Activated CD4-positive, alpha-beta T cell treated with anti-CD3 and anti-CD28 coated beads, Interleukin-2, amount 50 U/mL, for 1 hour (primary cell): ENCODE results near the gene ZNF217.
A peak's percentile ranks its signal among the peaks of the same experiment; 100 is the strongest.
"Not testable (repeated sequence)": the region's sequence is repeated elsewhere in the genome, so short reads cannot be mapped to it uniquely, and the experiment has no call there.

Experiments
- DNase-seq: peaks from one replicate; pipeline ENCODE4 v3.0.0-alpha.2; 2020

The ZNF217 gene

DNA sequence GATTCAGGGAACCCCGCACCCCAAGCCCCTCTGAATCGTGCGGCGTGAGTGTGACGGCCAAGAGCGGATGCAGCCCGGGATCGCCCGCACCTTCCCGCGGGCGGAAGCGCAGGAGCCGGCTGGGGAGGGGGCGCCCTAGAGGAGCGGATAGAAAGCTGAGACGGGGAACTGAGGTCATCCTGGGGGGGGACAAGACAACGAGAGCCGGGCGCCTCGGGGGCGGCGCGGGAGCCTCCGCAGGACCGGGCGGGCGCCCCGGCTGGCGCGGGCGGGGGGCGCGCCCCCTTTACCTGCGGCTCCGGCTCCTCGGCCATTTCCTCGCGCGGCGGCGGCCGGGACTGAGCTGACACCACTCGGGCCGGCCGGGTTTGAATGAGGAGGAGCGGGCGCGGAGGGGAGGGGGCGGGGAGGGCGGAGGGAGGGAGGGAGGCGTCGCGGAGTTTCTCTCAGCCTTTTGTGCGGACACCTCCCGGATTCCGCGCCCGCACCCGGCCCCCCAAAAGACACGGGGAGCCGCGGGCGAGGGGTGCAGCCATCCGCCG, at the start of gene ZNF217:
Gene ZNF217 (minus strand): TSS at position 374 of the 542 bp plus-strand sequence. CDS start 11,013 bp downstream, outside the sequence.
- DNase-seq, result peak; percentile 58

DNA sequence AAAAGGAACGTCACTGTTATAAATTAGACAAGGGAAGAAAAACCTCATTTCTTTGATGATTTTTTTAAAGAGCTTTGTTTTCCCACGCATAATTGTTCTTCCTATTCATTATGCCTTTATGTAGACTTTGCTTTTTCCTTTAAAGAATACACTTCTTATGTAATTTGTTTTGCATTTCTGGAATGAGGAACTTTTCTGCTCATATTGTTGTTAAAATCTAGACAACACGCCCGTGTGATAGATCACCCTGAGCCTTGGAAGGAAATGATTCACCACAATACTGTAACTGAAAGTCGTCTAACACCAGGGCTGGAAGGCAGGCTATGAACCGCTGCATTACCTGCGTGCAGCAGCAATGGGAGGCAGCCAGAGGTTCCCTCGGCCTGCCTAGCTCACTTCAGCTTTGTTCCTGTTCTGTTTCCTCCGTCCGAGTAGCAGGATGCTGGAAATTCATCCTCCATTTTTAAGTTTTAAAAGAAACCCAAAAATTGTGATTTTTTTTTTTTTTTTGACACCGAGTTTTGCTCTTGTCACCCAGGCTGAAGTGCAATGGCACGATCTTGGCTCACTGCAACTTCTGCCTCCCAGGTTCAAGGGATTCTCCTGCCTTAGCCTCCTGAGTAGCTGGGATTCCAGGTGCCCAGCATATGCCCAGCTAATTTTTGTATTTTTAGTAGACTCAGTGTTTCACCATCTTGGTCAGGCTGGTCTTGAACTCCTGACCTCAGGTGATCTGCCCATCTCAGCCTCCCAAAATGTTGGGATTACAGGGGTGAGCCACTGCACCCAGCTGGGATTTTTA, 49.6 kb upstream of the ZNF217 start:
- peak; percentile 66 for DNase-seq

DNA sequence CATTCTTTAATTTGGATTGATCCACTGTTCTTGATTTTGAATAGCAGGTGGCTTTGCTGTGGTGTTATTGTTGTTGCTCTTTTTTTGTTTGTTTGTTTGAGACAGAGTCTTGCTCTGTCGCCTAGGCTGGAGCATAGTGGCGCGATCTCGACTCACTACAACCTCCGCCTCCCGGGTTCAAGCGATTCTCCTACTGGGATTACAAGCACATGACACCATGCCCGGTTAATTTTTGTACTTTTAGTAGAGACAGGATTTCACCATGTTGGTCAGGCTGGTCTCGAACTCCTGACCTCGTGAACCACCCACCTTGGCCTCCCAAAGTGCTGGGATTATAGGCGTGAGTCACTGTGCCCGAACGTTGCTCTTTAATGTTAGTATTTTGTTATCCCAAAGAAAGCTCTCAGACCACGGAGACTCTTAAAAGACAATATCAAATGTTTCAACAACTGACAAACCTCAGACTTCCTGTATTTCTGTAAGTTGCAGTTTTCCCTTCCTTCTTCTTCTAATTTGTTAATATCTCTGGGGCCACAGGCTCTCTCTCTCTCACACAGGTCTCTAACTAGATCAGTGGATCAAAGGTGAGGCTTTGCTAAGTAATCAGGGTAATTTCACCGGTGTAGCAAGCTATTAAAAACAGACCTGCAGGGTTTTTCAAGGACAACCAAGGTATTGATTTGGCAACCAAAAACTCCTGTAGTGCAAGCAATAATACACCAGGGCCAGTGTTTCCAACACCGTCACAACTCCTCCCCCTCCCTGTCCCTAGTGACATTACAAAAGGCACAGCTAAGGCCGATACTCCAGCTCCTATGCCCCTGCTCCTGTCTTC, 48.8 kb upstream of the ZNF217 start:
- DNase-seq, result peak; percentile 47

DNA sequence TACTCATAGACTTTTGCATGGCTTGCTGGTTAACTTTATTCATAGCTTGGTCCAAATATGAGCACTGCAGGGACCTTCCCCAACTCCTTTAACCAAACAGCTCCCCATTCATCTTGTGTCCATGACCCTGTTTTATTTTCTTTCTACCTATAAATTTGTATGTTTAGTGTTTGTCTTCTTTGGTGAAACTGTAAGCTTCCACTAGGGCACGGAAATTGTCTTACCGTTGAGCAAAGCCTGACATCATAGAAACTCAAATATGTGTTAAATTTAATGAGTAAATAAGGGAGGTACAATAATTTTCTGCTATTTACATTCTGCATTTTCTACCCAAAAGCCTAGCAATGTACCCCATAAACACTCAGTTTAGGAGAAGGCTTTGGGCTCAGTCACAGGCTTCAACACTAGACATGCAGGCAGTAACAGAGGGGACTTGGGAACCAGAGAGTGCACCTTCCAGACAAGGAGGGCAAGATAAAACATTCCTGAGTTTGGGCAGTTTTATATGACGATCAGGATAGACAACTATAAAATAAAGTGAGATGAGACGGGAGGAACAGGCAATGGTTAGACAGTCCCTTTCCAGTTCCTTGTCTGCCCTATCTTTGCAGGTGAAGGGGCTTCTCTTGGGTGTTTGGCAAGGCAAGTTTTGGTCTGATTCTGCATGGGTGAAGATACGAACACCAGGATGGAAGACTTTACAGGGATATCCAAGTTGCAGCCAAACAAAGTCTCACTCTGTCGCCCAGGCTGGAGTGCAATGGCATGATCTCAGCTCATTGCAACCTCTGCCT, 46.2 kb upstream of the ZNF217 start:
- DNase-seq, result no peak

DNA sequence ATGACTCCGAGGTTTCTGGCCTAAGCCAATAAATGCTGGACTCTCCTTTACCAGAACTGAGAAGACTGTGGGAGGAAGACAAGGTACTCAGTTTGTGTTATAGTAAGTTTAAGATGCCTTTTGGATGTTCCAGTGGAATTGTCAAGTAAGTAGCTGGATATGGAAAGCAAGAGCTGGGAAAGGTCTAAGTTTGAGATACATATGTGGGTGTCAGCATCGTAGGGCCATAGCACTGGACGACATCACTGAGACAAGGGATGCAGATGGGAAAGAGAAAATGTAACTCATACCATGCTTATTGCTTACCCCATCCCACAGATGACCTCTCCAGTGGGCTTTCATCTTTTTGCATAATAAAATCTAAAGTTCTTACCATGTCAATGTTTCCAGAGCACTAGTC, 45.5 kb upstream of the ZNF217 start:
- no peak for DNase-seq

DNA sequence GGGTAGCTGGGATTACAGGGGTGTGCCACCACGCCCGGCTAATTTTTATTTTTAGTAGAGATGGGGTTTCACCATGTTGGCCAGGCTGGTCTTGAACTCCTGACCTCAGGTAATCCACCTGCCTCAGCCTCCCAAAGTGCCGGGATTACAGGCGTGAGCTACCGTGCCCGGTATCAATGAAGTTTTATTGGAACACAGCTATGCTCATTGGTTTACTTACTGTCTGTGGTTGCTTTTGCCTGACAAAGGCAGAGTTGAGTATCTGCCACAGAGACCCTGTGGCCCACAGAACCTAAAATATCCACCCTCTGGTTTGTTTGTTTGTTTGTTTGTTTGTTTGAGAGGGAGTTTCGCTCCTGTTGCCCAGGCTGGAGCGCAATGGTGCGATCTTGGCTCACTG, 43.7 kb upstream of the ZNF217 start:
- not testable (repeated sequence) for DNase-seq

DNA sequence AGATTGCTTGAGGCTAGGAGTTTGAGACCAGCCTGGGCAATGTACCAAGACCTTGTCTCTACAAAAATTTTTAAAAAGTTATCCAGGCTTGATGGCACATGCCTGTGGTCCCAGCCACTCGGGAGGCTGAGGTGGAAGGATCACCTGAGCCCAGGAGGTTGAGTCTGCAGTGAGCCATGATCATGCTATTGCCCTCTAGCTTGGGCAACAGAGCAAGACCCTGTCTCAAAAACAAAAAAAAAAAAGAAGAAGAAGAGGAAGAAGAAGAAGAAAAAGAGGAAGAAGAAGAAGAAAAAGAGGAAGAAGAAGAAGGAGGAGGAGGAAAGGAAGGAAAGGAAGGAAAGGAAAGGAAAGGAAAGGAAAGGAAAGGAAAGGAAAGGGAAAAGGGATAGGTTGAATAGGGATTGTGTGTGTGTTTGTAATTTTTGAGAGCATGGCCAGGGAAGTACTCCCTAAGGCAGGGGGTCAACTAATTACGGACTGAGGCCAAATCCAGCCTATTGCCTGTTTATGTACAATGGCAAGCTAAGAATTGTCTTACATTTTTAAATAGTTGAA, 43.0 kb upstream of the ZNF217 start:
- no peak for DNase-seq

DNA sequence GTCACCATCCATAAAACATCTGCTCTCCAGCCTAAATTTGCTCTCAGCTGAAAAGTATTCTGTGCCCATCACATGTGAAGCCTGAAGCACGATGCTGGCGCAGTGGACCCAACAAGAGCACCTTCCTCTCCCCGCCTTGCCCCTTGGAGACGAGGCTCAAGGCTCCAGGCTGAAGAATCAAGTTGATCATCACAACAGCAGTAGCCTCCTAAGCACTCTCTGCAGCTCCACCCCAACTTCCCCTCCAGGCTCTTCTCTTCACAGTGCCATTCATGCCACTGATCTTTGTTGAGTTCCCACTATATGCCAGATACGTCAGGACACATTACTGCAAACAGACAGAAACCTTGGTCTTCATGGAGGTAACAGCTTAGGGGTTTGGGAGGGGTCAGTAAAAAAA, 41.6 kb upstream of the ZNF217 start:
- DNase-seq, result no peak

DNA sequence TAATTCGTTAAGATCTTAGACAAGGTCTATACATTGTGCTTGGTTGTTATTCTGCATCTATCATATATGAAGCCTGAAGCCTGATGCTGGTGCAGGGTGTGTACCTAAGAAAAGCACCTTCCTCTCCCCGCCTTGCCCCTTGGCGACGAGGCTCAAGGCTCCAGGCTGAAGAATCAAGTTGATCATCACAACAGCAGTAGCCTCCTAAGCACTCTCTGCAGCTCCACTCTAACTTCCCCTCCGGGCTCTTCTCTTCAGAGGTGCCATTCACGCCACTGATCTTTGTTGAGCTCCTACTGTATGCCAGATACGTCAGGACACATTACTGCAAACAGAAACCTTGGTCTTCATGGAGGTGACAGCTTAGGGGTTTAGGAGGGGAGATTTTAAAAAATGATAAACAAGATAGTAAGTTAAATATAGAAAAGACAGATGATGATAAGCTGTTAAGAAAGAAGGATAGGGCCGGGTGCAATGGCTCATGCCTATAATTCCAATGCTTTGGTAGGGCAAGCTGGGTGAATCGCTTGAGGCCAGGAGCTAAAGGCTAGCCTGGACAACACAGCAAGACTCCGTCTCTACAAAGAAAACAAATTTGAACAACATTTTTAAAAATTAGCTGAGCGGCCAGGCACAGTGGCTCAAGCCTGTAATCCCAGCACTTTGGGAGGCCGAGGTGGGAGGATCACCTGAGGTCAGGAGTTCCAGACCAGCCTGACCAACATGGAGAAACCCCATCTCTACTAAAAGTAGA, 38.4 kb upstream of the ZNF217 start:
- DNase-seq, result no peak

DNA sequence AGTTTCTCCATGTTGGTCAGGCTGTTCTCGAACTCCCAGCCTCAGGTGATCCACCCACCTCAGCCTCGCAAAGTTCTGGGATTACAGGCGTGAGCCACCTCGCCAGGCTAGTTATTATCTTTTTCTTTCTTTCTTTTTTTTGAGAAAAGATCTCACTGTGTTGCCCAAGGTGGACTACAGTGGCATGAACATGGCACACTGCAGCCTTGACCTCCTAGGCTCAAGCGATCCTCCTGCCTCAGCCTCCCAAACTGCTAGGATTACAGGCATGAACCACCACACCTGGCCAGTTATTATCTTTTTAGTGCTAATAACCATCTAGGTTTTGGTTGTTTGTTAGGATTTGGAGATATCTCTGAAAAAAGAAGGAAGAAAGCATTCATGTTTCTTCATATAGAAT, 35.8 kb upstream of the ZNF217 start:
- DNase-seq, result no peak

DNA sequence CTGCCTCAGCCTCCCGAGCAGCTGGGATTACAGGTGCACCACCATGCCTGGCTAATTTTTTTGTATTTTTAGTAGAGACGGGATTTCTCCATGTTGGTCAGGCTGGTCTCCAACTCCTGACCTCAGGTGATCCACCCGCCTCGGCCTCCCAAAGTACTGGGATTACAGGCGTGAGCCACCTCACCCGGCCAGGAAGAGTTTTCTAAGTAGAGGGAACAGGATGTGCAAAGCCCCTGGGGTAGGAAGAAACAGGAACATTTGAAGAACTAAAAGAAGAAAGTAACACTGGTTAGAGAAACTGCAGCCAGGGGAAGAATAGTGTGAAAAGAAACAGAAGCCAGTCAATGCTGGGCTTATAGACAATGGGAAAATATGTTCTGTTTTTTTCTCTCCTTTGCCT, 35.1 kb upstream of the ZNF217 start:
- not testable (repeated sequence) for DNase-seq

DNA sequence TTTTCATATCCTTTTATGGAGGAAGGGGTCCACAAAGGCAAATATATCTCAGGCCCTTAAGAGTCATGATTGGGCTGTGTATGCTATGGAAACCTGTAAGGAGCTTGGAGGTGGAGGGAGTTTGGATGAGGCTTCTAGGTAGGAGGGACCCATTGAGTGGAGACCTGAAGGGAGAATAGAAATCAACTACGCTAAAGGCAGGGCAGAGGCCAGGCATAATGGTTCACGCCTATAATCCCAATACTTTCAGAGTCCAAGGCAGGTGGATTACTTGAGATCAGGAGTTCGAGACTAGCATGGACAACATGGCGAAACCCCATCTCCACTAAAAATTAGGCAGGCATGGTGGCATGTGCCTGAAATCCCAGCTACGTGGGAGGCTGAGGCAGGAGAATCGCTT, 34.4 kb upstream of the ZNF217 start:
- DNase-seq, result no peak

DNA sequence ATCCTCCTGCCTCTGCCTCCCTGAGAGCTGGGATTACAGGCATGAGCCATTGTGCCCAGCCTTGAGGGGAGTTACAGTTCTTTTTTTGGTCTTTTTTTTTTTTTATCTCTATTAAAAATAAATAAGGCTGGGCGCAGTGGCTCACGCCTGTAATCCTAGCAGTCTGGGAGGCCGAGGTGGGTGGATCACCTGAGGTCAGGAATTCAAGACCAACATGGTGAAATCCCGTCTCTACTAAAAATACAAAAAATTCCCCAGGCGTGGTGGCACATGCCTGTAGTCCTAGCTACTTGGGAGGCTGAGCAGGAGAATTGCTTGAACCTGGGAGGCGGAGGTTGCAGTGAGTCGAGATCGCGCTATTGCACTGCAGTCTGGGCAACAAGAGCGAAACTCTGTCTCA, 33.4 kb upstream of the ZNF217 start:
- not testable (repeated sequence) for DNase-seq

DNA sequence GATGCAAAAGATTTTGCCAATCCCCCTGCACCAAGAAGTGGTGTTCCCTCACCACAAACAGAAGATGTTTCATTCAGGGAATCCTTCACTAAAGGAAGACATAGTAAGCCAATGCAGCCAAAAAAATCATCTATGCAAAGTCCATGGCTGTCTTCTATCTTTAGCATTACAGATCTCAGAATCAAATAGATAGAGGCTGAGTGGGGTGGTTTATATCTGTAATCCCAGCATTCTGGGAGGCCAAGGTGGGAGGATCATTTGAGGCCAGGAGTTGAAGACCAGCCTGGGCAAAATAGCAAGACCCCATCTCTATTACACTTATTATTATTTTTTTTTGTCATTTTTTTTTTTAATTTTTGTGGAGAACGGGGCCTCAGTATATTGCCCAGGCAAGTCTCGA, 32.9 kb upstream of the ZNF217 start:
- no peak for DNase-seq

DNA sequence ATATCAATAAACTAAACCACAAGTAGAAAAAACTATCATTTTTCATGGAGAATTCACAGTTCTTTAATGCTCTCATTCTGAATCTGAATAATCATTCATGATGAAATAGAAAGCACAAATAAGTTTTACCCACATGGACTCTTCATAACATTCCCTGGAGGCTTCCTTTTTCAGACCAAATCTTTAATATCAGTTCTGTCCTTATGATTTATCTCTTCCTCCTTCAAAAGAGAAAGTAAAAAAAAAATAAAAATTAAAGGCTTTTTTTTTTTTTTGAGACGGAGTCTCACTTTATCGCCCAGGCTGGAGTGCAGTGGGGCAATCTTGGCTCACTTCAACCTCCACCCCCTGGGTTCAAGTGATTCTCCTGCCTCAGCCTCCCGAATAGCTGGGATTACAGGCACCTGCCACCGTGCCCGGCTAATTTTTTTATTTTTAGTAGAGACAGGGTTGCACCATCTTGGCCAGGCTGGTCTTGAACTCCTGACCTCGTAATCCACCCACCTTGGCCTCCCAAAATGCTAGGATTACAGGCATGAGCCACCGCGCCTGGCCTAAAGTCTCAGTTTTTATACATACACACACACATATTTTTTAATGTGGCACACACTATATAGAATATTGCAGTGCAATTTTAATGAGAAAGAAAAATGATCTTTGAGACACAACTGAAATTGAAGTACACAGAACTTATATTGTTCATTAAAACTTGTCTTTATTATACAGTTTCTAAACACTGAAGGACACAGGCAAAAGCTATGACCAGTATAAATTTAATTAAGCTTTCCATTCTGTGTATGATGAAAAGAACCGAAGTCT, 31.9 kb upstream of the ZNF217 start:
- no peak for DNase-seq

DNA sequence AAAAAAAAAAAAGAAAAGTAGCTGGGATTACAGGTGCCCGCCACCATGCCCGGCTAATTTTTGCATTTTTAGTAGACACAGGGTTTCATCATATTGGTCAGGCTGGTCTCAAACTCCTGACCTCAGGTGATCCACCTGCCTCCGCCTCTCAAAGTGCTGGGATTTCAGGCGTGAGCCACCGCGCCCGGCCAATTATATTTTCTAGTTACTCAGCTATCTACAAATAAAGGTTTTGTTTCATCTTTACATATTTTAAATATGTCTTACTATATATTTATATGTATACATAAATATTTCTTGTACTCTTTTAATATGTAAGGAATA, 31.2 kb upstream of the ZNF217 start:
- not testable (repeated sequence) for DNase-seq

DNA sequence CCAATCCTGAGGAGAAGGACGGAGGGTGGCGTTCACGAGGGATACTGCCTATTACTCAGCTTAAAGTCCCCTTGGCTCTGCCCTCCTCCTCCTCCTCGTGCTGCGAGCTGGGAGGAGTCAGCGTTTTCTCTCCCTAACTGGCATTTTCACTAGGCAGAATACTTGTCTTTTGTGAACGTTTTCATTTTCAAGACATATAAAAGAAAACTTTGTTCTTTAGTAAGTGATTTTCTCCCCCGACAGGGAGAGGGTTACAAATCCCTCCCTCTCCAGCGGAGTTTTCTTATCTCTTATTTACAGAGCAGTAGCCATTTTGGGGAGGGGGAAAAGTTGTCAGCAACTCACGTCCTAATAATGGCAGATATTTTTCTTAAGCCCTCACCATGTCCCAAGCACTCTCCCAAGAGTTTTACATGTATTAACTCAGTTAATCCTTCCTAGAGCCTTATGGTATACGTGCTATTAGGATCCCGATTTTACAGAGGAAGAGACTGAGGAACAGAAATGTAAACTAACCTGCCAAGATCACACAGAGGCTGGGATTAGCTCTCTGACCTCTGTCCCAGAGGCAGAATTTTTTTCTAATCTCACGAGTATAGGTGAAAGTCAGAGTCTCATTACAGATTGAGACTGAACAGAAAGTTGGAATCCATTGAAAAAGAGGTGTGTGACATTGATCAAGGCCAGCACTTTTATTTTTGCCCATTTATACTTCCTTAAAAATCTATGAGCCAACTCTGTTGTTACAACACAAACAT, 30.0 kb upstream of the ZNF217 start:
- peak; percentile 28 for DNase-seq

DNA sequence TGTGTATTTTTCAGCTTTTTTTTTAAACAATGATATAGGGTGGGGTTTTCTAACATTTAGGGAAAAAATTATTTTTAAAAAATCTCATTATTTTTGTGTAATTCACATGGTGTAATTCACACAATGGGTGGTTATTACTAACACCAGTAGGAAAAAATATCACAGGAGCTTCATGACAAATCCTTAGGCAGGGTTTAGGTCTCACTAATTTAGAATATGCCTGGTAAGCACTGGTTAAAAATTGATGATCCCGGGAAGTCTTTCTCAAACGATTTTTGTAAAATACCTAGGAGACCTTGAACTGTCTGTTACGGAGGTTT, 29.5 kb upstream of the ZNF217 start:
- DNase-seq, result no peak

DNA sequence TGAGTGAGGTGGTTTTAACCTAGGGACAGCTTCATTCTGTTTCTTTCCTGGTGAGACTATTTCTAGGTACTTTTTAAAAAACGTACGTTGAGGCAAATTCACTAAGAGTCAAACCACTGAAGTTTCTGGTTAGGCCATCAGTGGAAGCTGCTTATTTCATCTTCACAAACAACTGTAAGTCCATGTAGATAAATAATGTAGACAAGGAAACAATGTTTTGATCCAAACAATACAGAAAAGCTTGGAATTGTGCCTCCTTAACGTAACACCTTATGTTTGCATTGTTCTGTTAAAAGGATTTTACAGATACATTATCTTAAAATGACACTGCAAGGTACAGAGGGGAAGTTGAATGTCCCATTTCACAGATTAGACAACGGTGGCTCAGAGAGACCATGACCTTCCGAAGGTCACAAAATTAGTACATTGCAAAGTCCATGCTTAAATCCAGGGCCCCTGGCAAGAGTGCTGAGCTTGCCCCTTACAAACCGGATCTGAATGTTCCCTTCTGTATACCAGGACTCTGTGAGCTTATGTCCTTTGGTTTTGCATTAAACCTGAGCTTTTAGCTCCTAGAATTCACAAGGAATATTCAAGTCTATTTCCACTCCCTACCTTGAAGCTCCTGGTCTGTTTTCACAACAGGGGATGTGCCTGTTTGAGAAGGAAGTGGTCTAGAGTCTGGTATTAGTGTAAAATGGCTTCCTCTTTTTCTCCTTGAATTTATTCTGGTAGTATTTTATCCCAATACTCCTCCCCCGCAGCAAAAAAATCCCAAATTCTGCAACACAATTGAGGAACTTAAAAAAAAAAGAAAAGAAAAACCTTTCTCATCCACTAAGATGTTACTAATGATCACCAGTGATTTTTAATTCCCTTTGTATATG, 28.9 kb upstream of the ZNF217 start:
- DNase-seq, result no peak
